ENCODE data around the gene ABCB9.

DNA sequence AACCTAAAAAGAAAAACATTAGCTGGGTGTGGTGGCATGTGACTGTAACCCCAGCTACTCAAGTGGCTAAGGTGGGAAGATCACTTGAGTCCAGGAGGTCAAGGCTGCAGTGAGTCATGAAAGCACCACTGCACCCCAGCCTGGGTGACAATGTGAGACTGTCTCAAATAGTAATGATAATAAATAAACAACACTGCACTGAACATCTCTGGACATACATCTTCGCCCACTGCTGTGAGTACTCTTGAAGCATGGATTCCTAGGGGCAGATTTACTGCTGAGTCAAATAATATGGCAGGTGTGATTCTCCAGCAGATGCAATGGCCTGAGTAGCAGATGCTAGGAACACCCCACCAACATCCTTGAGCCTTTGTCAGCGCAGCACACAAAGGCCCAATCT lies 23.6 kb downstream of the ABCB9 start:
- no peak for TF ChIP-seq CTCF (conservative IDR thresholded peaks at IDR 0.05)
- TF ChIP-seq ZFX (IDR thresholded peaks at IDR 0.05): no peak

All from C4-2B (cell line).